ENCODE results near the gene TIGAR. TPM values are rescaled to one million over a fixed set of nuclear protein-coding genes. Genes with fewer than 3 reads are reported as not detected.
A peak's percentile ranks its signal among the peaks of the same experiment; 100 is the strongest.

TIGAR gene
- total RNA-seq, 2 donors from 2014 or later, result 1.9 to 6.6 TPM

- DNase-seq (ENCODE audit: low spot score), result peak; percentile 80
- no peaks in the 10 kb centered on the region for H3K36me3 ChIP-seq
- no peaks in the 10 kb centered on the region for H3K4me1 ChIP-seq (replicated peaks)
- H3K4me3 ChIP-seq, result peak overlapping the region in 1 of 2 donors; percentile 45
- no peaks in the 10 kb centered on the region for H3K9me3 ChIP-seq
- H3K27ac ChIP-seq, result peak overlapping the region in 1 of 2 donors; percentile 82
- H3K27me3 ChIP-seq (replicated peaks; ENCODE audit: insufficient read depth), result peaks cover 2% of the 10 kb centered on the region
- no peak for TF ChIP-seq POLR2A (IDR thresholded peaks at IDR 0.05)
- TF ChIP-seq POLR2AphosphoS5 (IDR thresholded peaks at IDR 0.05), result peak; percentile 77
- peak; percentile 87 to 95 (median 90) for TF ChIP-seq CTCF (IDR thresholded peaks at IDR 0.05)
- intact Hi-C loops (cut with DNase I), result loop anchor here (5.0 kb wide), 4 partner anchors 169 to 389 kb away; no protein-coding TSS in a partner anchor
- WGBS, result 7% methylated on average over 10 of the region's 10 CpGs
Observed at GRCh38 chr12:4276524-4277204, 44.3 kb upstream of the TIGAR start.

- no peaks in the 10 kb centered on the region for H3K27me3 ChIP-seq (replicated peaks; ENCODE audit: insufficient read depth)
Observed at GRCh38 chr12:4277205-4277543, 43.8 kb upstream of the TIGAR start.

GRCh38 chr12:4277857-4278256 lies 43.2 kb upstream of the TIGAR start:
- TF ChIP-seq POLR2A (IDR thresholded peaks at IDR 0.05), result no peak
- TF ChIP-seq CTCF (IDR thresholded peaks at IDR 0.05), result no peak
- TF ChIP-seq POLR2AphosphoS5 (IDR thresholded peaks at IDR 0.05), result no peak
- H3K27me3 ChIP-seq (replicated peaks; ENCODE audit: insufficient read depth), result no peaks in the 10 kb centered on the region
- DNase-seq (ENCODE audit: low spot score), result no peak
- H3K9me3 ChIP-seq, result no peaks in the 10 kb centered on the region
- no peaks in the 10 kb centered on the region for H3K4me1 ChIP-seq (replicated peaks)
- no peak overlapping the region for H3K4me3 ChIP-seq
- intact Hi-C loops (cut with DNase I), result loop anchor here (5.0 kb wide), 4 partner anchors 171 to 391 kb away; no protein-coding TSS in a partner anchor
- H3K27ac ChIP-seq, result no peak overlapping the region
- WGBS, result 80% methylated on average over 3 of the region's 3 CpGs
- no peaks in the 10 kb centered on the region for H3K36me3 ChIP-seq

More at GRCh38 chr12:4277205-4277543, 43.8 kb upstream of the TIGAR start:
- DNase-seq (ENCODE audit: low spot score), result no peak
- TF ChIP-seq POLR2A (IDR thresholded peaks at IDR 0.05), result no peak
- peak in 1 of 4 experiments; percentile 8 for TF ChIP-seq CTCF (IDR thresholded peaks at IDR 0.05)
- Histone ChIP-seq H3K36me3 (no peaks in the 10 kb centered on the region), H3K27ac (no peak overlapping the region), H3K4me1 (replicated peaks) (no peaks in the 10 kb centered on the region), H3K4me3 (no peak overlapping the region), H3K9me3 (no peaks in the 10 kb centered on the region)
- 27% methylated on average over 6 of the region's 6 CpGs for WGBS
- intact Hi-C loops (cut with DNase I), result loop anchor here (5.0 kb wide), 4 partner anchors 170 to 390 kb away; no protein-coding TSS in a partner anchor

GRCh38 chr12:4278329-4279197 lies 42.5 kb upstream of the TIGAR start:
- WGBS, result 41% methylated on average over 15 of the region's 15 CpGs
- no peak for DNase-seq (ENCODE audit: low spot score)
- Histone ChIP-seq H3K27me3 (replicated peaks; ENCODE audit: insufficient read depth) (no peaks in the 10 kb centered on the region), H3K4me3 (no peak overlapping the region), H3K9me3 (no peaks in the 10 kb centered on the region), H3K4me1 (replicated peaks) (no peaks in the 10 kb centered on the region), H3K27ac (no peak overlapping the region), H3K36me3 (no peaks in the 10 kb centered on the region)
- TF ChIP-seq CTCF (IDR thresholded peaks at IDR 0.05), result no peak
- no peak for TF ChIP-seq POLR2A (IDR thresholded peaks at IDR 0.05)
- intact Hi-C loops (cut with DNase I), result loop anchor here (5.0 kb wide), 4 partner anchors 171 to 391 kb away; no protein-coding TSS in a partner anchor
